Stimulated activated CD8-positive, alpha-beta memory T cell treated with anti-CD3 and anti-CD28 coated beads, Interleukin-7, amount 100 ng/mL, for 4 hours (primary cell): ENCODE results near the gene PARN.
"Not testable (repeated sequence)": the region's sequence is repeated elsewhere in the genome, so short reads cannot be mapped to it uniquely, and the experiment has no call there.

Experiments
- DNase-seq, 2 donors: peaks; one replicate each; pipeline ENCODE4 v3.0.0-alpha.2; 2020; ENCODE audit warnings: low read depth in 2 of 2

PARN gene

GRCh38 chr16:14472357-14472756 lies 157.7 kb downstream of the PARN start:
- DNase-seq = no peak

GRCh38 chr16:14470788-14471187 lies 159.3 kb downstream of the PARN start:
- DNase-seq = no peak

GRCh38 chr16:14465799-14466198 lies 164.3 kb downstream of the PARN start:
- DNase-seq = no peak

GRCh38 chr16:14464796-14465195 lies 165.3 kb downstream of the PARN start:
- DNase-seq = no peak

- no peak for DNase-seq
Measured at GRCh38 chr16:14464192-14464591, 165.9 kb downstream of the PARN start.

- DNase-seq = no peak
Measured at GRCh38 chr16:14462811-14463210, 167.2 kb downstream of the PARN start.

- DNase-seq = no peak
Measured at GRCh38 chr16:14460726-14461125, 169.3 kb downstream of the PARN start.

GRCh38 chr16:14458576-14458975 lies 171.5 kb downstream of the PARN start:
- DNase-seq = no peak

GRCh38 chr16:14456793-14457481 lies 173.1 kb downstream of the PARN start:
- DNase-seq = no peak

GRCh38 chr16:14455573-14455972 lies 174.5 kb downstream of the PARN start:
- DNase-seq = no peak

- no peak for DNase-seq
Measured at GRCh38 chr16:14454391-14454790, 175.7 kb downstream of the PARN start.

- no peak for DNase-seq
Measured at GRCh38 chr16:14452066-14452465, 178.0 kb downstream of the PARN start.

- DNase-seq = no peak
Measured at GRCh38 chr16:14450846-14451245, 179.2 kb downstream of the PARN start.

- no peak for DNase-seq
Measured at GRCh38 chr16:14449790-14450480, 180.1 kb downstream of the PARN start.

GRCh38 chr16:14449334-14449733 lies 180.7 kb downstream of the PARN start:
- no peak for DNase-seq

- no peak for DNase-seq
Measured at GRCh38 chr16:14448879-14449278, 181.2 kb downstream of the PARN start.

- no peak for DNase-seq
Measured at GRCh38 chr16:14447783-14448182, 182.3 kb downstream of the PARN start.

GRCh38 chr16:14446796-14447195 lies 183.3 kb downstream of the PARN start:
- no peak for DNase-seq

- no peak for DNase-seq
Measured at GRCh38 chr16:14445937-14446715, 183.9 kb downstream of the PARN start.

GRCh38 chr16:14444979-14445810 lies 184.9 kb downstream of the PARN start:
- no peak for DNase-seq

GRCh38 chr16:14441533-14441932 lies 188.5 kb downstream of the PARN start:
- not testable (repeated sequence) for DNase-seq

- no peak for DNase-seq
Measured at GRCh38 chr16:14438256-14438655, 191.8 kb downstream of the PARN start.
